Measurements from ENCODE around the gene ATRIP.
"Not testable (repeated sequence)": the region's sequence is repeated elsewhere in the genome, so short reads cannot be mapped to it uniquely, and the experiment has no call there.

DNA sequence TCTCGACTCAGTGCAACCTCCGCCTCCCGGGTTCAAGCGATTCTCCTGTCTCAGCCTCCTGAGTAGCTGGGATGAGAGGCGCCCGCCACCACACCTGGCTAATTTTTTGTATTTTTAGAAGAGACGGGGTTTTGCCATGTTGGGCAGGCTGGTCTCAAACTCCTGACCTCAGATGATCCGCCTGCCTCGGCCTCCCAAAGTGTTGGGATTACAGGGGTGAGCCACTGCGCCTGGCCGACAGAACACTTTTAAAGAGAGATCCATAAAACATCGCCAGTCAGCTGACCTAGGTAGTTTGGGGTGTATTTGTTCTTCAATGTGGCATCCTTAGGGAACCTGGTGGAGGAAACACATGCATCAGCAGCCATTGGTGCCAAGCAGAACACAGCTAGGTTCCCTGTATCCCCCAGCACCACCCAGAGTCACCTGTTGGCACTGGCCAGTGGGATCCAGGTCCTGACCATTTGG lies 45.1 kb upstream of the ATRIP start:
- not testable (repeated sequence) for TF ChIP-seq POLR2A (IDR thresholded peaks at IDR 0.05)
- TF ChIP-seq, protein P1, sequence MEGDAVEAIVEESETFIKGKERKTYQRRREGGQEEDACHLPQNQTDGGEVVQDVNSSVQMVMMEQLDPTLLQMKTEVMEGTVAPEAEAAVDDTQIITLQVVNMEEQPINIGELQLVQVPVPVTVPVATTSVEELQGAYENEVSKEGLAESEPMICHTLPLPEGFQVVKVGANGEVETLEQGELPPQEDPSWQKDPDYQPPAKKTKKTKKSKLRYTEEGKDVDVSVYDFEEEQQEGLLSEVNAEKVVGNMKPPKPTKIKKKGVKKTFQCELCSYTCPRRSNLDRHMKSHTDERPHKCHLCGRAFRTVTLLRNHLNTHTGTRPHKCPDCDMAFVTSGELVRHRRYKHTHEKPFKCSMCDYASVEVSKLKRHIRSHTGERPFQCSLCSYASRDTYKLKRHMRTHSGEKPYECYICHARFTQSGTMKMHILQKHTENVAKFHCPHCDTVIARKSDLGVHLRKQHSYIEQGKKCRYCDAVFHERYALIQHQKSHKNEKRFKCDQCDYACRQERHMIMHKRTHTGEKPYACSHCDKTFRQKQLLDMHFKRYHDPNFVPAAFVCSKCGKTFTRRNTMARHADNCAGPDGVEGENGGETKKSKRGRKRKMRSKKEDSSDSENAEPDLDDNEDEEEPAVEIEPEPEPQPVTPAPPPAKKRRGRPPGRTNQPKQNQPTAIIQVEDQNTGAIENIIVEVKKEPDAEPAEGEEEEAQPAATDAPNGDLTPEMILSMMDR (IDR thresholded peaks at IDR 0.05), result not testable (repeated sequence)
